ENCODE measurements around the gene MTRR. TPM values are rescaled to one million over a fixed set of nuclear protein-coding genes. Genes with fewer than 3 reads are reported as not detected.

MTRR gene
- total and polyA plus RNA-seq, 2 of the 8 experiments (the other 6 are each of a cell fraction or from before 2014, with no cell fraction given), result 36.4 to 53.8 TPM

DNA sequence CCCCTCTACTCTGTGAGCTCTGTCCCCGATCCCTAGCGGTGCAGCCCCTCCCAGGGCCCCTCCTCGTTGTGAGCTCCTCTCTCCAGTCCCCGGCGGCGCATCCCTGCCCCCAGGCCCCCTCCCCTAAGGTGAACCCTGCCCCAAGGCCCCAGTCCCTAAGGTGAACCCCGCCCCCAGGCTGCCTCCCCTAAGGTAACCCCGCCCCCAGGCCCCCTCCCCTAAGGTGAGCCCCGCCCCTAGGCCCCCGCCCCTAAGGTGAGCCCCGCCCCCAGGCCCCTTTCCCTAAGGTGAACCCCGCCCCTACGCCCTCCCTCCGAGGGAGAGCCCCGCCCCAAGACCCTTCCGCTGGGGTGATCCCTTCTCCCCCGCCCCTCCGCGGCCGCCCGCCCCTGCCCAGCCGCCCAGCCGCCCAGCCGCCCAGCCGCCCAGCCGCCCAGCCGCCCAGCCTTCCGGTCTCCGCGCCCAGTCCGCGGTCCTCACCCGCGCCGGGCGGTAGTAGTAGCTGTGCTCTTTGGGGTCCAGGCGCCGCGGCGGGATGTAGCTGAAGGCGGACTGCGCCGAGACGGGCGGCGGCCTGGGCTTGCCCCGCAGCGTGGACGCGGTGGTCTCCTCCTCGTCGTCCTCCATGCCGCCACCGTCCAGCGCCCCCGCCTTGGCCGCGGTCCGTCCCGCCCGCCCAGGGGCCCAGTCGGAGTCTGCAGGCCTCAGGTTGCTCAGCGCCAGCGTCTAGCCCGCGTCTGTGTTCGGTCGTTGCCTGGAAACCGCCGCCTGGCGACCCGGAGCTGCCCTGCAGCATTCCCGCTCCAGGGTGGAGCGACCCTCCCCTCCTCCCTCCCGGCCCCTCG lies 18.3 kb upstream of the MTRR start, which contains the start of gene CFAP90:
TSS of gene CFAP90 (minus strand) at position 739 of the 845 bp plus-strand sequence. CDS start at position 627, 112 bp downstream.
- DNase-seq (ENCODE audit: low read depth in 1 of 2, low spot score in 2 of 2) (peak in 1 of 2 experiments; percentile 93), FAIRE-seq (no peak)
- peak within 1 kb of the TSS; percentile 75 for H4K91ac ChIP-seq (replicated peaks; ENCODE audit: insufficient read length, low read length)
- no peak within 1 kb of the TSS for H2AK5ac ChIP-seq (ENCODE audit: low read depth, low read length)
- ChIA-PET CTCF (ENCODE audit: partially characterized antibody) (interaction anchor here (0.6 to 3.4 kb wide), 12 partner anchors 10 to 1084 kb away, joined by 3 to 23 read pairs (median 5); partner anchors contain the start of genes FASTKD3 and MTRR), POLR2A (ENCODE audit: partially characterized antibody) (interaction anchor here (1.2 to 1.5 kb wide), 3 partner anchors 18 to 455 kb away, joined by 3 to 4 read pairs (median 3); partner anchors contain the start of genes ADCY2, FASTKD3 and MTRR)
- 0% methylated on average over 14 of the region's 76 CpGs; no CpG with 5 or more reads in 1 of the 2 experiments for WGBS, 2 experiments (ENCODE audit: extremely low coverage in 1 of 2, insufficient coverage in 1 of 2, insufficient read length in 1 of 2, insufficient replicate concordance in 2 of 2, low coverage in 1 of 2, low lambda C conversion rate in 2 of 2, missing lambda C conversion rate in 1 of 2)
- 0 out of 2 replicates have a peak within 1 kb of the TSS, but pooled peaks have one; percentile 8 for H2BK15ac ChIP-seq (ENCODE audit: low read length)
- H3K79me2 ChIP-seq (ENCODE audit: control insufficient read depth in 1 of 2, insufficient read depth in 2 of 2, low read length in 2 of 2), result no peaks in the 10 kb centered on the region
- H3K36me3 ChIP-seq (ENCODE audit: control insufficient read depth in 2 of 4, insufficient read depth in 4 of 4, low read length in 3 of 4), result no peaks in the 10 kb centered on the region
- peaks cover 0 to 8% (median 3%) of the 10 kb centered on the region in 4 experiments; a peak in 4 of 7 replicates for H3K4me1 ChIP-seq (replicated peaks in 1 of 4; ENCODE audit: control insufficient read depth in 3 of 4, insufficient read depth in 4 of 4, low read length in 3 of 4)
- H3K27me3 ChIP-seq (replicated peaks in 1 of 4; ENCODE audit: control insufficient read depth in 3 of 4, extremely low read depth in 1 of 4, insufficient read depth in 3 of 4, low read length in 3 of 4), result peaks cover 0 to 16% (median 9%) of the 10 kb centered on the region in 4 experiments; a peak in 4 of 7 replicates
- H3K4ac ChIP-seq (replicated peaks; ENCODE audit: insufficient read length, low read depth, low read length), result no peak within 1 kb of the TSS
- H3K14ac ChIP-seq (ENCODE audit: insufficient read length), result no peak within 1 kb of the TSS
- no peak within 1 kb of the TSS; the same call in 1 of the 2 replicates for H3K18ac ChIP-seq (ENCODE audit: extremely low read depth, low read length)
- no peaks in the 10 kb centered on the region for H3K9me3 ChIP-seq (ENCODE audit: insufficient read depth in 2 of 2, low read depth in 1 of 2, low read length in 1 of 2)
- no peaks in the 10 kb centered on the region for H4K20me1 ChIP-seq (replicated peaks in 1 of 2; ENCODE audit: control insufficient read depth in 1 of 2, insufficient read depth in 2 of 2, low read length in 2 of 2)
- no peaks in the 10 kb centered on the region for H3K79me1 ChIP-seq (ENCODE audit: low read depth, low read length)
- no peak within 1 kb of the TSS for H2BK20ac ChIP-seq (ENCODE audit: low read length)
- H3K23me2 ChIP-seq (ENCODE audit: low read depth, low read length), result peaks cover 9% of the 10 kb centered on the region
- H2AFZ ChIP-seq (ENCODE audit: low read length), result peak within 1 kb of the TSS; percentile 95; the same call in 1 of the 2 replicates
- H2BK5ac ChIP-seq (ENCODE audit: low read depth, low read length), result no peak within 1 kb of the TSS; the same call in 1 of the 2 replicates
- peak within 1 kb of the TSS in 2 of 4 experiments; percentile 65 to 76; a peak in 5 of 7 replicates for H3K9ac ChIP-seq (replicated peaks in 1 of 4; ENCODE audit: extremely low read depth in 1 of 4, low read depth in 3 of 4, low read length in 3 of 4)
- no peak within 1 kb of the TSS for H3K56ac ChIP-seq (replicated peaks; ENCODE audit: insufficient read length, low read depth, low read length)
- H4K5ac ChIP-seq (ENCODE audit: insufficient read length, low read depth, low read length), result no peak within 1 kb of the TSS
- no peak within 1 kb of the TSS for H2BK120ac ChIP-seq (replicated peaks; ENCODE audit: low read depth, low read length)
- 0 out of 2 replicates have a peak within 1 kb of the TSS, but pooled peaks have one; percentile 3 for H2BK12ac ChIP-seq (ENCODE audit: low read depth, low read length)
- H3K23ac ChIP-seq (ENCODE audit: insufficient read length), result no peak within 1 kb of the TSS
- H4K8ac ChIP-seq (ENCODE audit: extremely low read depth, insufficient read depth, low read length), result peak within 1 kb of the TSS; percentile 63; the same call in 1 of the 2 replicates
- no peak within 1 kb of the TSS; the same call in 1 of the 2 replicates for H3K27ac ChIP-seq (ENCODE audit: low read depth, low read length)
- peak within 1 kb of the TSS; percentile 61 to 89 (median 67) for H3K4me3 ChIP-seq (ENCODE audit: extremely low read depth in 1 of 4, insufficient read depth in 2 of 4, low read depth in 3 of 4, low read length in 4 of 4)
- peak within 1 kb of the TSS; percentile 76 to 91 for H3K4me2 ChIP-seq (ENCODE audit: insufficient read depth in 1 of 2, low read depth in 2 of 2, low read length in 2 of 2)
- no peak for TF ChIP-seq GTF2F1 (IDR thresholded peaks at IDR 0.05; ENCODE audit: borderline replicate concordance, low read depth, low read length)

Data from H1 (cell line).